HG03342 (cell line): Measurements from ENCODE around the gene VIPR2.

Experiments
- ATAC-seq: cut with Tn5 transposase; IDR thresholded peaks from one replicate; pipeline ENCODE4 v1.9.1; 2021; ENCODE audit warnings: mild to moderate bottlenecking, moderate library complexity; ENCODE audit not compliant: unreplicated experiment

The VIPR2 gene

DNA sequence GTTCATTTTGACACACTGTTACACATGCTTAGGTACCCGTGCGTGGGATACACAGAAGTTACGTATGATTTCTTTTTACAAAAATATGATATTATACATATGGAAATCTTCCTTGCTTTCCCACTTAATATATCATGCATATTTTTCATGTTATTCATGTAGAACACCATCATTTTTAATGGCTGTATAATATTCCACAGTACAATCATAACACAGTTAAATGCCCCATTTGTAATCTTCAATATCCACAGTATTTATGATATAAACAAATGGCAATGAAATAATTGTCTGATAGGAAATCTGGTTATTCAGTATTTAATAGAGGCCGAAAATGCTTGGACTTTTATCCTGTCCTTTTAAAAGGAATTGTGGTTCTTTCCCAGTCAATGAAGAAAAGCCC lies 23.2 kb downstream of the VIPR2 start:
- no peak for ATAC-seq

DNA sequence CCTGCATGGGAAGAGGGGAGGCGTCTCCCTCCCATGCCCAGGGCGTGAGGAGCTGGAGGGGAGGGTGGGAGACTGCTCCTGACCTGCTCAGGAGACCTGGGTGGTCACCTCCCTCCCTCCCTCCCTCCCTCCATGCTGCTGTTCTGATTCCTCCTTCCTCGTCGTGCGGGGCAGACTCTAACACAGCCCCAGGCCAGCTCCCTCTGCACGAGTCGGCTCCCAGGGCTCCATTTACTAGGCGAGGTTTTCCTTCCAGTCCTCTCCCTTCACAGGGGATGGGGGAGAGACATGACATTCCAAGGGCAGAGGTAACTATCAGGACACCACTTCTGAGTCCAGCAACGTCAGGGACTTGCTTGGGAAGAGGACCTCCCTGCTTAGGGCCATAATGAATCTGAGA lies 23.6 kb downstream of the VIPR2 start:
- ATAC-seq = no peak

DNA sequence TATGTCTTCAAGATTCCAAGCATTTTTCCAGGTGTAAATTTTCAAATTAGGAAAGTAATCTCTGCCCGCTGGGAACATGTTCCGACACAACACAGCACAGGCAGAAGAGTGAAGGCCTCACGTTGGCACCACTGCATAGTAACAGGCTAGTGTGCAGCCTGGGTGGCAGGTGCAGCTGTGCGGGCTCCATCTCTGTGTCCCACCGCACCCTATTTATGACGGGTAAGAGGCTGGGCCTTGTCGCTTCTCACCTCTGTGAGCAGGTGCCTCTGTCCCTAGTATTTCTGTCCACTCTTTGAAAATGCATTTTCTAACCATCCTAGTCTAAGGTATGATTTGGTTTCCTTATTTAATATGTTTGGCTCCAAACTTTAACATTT lies 24.1 kb downstream of the VIPR2 start:
- ATAC-seq = no peak

DNA sequence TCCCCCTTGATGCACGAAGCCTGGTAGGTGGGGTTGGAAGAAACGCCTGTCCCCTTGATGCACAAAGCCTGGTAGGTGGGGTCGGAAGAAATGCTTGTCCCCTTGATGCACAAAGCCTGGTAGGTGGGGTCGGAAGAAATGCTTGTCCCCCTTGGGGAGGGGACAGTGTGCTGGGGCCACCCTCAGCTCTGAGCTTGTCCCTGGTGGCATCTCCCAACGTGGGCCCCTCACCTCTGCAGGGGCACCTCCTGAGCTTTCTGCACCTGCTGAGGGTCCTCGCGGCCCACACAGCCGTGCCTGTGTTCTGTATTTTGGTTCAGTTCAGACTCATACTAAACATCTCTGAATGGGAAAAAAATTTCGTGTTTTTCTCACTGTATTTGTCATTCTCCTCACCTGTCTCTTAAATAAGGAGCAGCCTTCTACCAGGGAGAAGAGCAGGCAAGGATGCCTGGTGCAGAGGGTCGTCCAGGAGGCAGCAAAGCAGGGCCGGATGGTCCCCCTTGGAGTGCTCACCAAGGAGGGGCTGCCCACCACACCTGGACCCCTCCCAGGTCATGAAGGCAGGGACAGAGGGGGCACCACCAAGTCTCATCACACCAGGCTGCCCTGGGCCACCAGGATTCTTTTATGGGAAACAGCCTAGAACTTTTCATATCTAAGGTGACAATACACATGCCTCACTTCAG lies 24.7 kb downstream of the VIPR2 start:
- ATAC-seq = no peak

DNA sequence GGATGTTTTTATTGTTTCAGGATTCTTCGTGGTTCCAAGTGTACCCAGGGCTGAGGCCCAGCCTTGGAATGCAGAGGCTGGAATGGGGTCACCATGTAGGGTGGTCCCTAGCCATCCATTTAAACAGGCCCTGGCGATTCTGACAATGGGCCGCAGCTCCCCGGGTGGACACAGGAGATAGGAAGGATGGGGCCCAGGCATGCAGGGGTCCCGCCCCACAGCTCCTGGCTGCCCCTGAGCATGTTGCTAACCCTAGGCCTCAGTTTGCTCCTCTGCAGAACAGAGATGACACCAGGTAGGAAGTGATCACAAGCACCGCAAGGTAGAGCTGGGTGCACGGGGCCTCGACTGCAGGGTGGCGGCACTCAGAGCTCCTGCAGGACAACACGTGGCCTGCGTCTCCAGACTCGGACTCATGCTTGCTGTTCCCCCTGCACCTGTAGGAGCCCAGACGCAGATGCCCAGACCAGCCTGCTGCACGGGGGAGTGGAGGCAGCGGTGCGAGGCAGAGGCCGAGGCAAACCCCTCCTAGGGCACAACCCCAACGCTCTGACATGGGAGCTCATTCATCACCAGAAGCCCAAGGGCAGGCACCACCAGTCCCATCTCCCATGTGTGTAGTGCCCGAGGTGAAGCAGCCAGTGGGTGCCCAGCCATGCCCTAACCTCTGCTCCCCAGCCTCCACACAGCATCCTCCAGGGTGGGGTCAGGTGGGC lies 25.5 kb downstream of the VIPR2 start:
- ATAC-seq = no peak

DNA sequence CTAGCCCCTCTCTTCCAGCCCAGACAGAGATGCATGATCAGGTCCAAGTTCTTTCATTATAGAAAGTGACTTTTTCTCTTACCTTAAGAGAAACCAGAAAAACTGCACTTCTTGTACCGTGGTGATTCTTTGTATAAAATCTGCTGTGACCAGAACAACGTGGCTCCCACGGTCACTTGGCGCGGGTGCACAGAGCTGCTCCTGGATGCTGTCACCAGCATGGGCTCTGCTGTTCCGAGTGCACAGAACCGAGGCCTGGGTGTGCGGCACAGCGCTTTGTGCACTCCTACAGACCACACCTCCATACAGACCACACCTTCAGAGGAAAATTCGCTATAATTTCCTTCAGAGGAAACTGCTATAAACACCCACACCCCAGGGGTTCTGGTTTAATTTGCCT lies 26.0 kb downstream of the VIPR2 start:
- no peak for ATAC-seq

DNA sequence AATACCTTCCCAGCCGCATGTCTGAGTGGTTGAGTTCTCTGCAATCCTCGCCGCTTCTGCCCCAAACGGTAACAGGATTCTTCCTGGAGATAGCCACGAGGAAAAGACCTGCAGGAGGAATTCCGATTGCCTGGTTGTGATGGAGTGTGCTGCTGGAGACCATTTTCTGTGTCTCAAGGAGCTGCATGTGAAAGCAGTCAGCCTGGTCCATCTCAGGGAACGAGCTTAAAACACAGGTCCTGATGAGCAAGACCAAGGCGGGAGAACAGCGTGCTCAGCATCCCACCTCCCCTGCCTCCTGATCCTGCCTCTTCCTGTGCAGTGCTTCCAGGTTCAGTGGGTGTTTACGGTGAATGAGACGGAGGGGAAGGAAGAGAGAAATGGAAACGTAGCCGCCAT lies 26.5 kb downstream of the VIPR2 start:
- no peak for ATAC-seq

DNA sequence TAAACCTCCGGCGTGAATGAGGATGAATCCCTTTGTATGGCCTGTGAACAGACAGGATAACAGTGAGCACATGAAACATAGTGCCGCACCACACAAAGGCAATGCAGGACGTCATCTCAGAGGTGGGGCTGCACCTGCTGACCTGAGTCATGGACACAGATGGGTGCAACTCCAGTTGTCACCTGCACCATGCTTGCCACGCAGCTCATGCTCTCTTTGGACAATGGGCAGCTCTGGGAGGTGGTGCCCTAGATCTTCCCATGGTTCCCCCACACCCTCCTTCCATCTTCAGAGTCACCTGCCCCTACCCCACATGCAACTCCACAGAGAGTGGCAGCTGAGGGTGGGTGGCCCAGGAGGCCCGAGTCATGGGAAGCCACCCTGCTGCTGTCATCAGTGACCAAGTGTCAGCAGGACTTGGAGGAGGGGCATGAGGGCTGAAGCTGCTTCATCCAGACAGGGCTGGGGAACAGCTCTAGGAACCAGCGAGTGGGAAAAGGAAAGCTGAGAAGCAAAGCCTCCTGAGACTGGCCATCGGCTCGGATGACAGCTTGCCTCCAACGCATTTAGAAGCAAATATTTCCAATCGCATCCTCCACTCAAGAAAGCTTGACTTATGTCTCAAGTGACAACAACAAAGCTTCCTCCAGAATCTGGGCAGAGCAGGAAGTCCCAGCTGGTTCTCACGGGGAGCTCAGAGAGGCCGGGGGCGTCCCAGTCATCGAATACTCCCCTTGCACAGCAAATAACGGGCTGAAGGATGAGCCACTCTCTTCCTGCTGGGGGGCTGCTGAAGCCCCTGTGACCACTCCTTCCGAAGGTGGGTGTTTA lies 27.1 kb downstream of the VIPR2 start:
- no peak for ATAC-seq

DNA sequence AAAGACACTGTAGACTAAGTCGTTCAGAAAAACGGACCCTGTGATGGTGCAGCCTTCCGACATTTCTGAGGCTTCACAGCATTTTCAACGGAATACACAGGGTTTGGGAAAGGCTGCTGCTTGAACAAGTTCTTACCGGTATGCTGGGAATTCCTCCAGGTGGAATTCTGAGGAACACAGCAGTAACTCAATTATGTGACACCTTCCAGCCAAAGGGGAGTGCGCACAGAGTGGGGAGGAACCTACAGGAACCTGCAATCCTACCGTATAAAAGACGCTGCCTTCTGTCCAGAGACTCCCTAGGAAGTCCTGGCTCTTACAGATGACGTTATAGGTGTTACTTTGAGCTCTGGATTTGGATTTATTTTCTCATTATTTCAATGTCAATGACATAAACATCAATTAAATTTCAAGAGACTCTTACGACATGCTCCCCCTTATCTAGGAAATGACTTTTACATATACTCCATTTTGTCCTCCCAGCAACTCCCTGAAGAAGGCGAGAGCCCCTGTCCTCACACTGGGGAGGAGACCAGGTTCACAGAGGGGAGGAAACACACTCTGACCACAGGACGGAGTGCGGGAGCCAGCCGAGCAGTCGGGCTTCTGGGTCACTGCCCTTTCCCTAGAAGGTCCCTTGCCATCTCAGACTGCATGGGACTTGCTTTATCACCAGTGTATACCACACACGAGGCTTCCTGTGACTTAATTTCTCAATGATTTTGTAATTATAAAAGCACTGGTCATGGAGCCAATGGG lies 27.9 kb downstream of the VIPR2 start:
- no peak for ATAC-seq

DNA sequence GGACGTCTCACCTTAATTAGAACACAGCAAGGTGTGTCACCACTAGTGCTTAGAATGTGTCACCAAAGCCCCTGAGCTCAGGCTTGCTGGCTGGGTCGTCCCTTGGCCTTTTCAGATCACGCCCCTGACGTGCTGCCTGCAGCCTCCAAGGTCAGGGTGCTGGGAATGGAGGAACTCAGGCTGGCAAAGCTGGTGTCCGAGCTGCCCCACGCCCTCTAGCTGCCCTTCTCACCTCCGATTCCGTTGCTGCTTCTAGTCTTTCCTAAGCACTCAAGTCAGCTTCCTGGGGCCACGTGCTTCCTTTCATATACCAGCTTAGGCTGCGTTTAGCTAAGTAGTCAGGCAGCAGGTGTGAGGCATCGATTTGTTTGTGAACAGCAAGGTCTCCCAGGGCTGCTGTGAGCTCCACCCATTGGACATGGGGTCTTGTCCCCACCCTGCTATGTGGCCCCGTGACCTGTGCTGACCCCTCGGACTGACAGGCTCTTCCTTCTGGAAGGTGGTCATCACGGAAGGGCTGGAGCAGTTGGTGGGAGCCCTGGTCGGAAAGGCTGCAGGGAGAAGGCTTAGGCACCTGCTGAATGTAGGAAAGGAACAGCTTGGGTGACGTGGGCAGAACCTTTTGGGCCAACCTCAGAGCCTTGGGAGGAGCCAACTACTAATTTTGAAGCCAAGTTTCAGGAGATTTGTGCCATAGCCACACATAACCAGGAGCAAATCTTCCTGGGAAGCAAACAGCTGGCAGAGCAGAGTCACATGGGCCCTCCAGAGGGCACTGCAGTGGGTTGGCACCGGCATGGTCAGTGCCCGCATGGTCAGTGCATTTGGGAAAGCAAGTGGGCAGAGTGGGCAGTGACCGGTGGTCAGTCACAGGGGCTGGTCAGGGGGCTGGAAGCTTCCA lies 28.8 kb downstream of the VIPR2 start:
- ATAC-seq = no peak

DNA sequence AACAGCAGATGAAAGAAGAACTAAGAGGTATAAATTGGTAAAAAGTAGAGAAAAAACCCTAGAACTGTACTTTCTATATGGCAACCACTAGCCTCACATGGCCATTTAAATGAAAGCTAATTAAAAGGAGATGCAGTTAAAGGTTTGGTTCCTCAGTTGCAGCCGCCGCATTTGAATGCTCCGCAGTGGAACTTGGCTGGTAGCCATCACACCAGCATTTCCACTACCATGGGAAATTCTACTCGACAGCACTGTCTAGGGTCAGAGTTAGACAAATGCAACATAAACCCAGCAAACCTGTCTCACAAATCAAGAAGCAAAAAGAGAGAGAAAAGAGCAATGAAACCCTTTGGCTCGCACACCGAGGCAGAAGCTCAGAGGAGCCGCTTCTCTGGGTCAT lies 29.7 kb downstream of the VIPR2 start:
- ATAC-seq = no peak

DNA sequence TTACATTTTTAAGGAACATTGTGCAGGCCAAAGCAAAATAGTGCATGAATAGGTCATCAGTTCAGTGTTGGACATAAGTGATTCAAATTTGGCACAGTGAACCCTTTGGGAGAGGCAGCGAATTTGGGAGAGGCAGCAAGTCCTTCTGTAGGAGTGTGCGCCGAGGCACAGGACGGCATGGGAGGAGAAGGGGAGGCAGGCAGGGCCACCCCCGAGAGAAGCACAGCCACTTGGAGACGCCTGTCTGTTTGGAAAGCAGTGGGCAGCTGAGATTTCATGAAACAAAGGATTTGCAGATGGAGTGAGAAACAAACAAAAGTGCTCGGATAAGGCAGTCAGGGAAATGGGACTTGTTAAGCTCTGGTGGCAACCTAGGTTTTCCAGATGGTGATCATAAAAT lies 30.6 kb downstream of the VIPR2 start:
- ATAC-seq = no peak

DNA sequence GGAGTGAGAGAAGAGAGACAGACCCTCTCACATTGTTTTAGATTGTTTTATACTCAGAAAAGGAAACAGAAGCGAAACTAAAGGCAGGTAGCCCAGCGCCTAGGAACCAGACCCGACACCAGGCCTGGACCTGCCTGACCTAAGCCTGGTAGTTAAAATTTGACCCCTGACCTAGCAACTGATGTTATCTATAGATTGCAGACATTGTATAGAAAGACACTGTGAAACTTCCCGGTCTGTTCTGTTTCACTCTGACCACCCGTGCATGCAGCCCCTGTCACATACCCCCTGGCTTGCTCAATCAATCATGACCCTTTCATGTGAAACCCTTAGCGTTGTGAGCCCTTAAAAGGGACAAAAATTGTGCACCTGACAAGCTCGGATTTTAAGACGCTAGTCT lies 31.6 kb downstream of the VIPR2 start:
- ATAC-seq = no peak

DNA sequence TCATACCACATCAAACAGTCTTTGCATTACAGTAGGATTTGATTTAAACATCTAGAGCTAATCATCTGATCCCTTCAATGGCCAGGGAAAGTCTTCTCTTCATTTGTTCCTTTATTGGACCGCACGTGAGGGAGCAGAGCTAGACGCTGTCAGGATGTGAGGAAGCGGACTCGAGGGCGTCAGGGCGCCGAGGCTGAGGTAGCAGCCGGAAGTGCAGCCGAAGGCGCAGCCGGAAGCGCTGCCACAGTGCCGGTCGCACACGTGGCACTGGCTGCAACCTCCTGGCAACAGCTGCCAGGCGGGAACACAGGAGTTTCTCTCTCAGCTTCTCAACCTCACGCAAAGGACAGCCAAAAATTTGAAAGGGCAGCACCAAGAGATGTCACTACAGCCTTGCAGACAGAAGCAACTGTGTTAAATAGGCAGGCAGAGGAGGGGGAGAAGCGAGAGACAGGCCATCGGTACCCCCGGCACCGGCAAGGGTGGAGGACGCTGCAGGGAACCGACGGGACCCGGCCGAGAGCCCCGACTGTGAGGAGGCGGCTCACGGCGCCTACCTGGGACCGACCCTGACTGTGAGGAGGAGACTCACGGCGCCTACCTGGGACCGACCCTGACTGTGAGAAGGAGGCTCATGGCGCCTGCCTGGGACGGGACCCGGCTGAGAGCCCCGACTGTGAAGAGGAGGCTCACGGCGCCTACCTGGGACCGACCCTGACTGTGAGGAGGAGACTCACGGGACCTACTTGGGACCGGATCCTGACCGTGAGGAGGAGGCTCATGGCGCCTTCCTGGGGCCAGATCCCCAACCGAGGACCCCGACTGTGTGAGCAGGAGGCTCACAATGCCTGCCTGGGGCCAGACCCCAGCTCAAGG lies 32.3 kb downstream of the VIPR2 start:
- ATAC-seq = no peak

DNA sequence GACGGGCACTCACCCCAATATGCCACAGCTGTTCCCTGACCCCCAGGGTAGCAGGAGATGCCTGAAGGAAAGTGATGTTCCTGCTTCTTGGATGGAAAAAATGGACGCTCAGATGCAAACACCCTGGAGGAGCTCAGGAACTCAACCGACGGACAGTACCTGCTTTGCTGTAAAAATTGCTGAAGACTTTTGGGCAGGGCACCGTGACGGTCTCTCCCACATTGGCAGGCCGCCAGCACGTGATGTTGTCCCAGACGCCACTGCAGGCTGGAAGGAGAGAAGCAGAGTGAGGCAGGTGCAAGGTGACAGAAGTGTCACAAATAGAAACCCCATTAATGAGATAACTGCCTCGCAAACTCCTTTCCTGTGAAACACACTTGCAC lies 35.0 kb downstream of the VIPR2 start:
- ATAC-seq = no peak

DNA sequence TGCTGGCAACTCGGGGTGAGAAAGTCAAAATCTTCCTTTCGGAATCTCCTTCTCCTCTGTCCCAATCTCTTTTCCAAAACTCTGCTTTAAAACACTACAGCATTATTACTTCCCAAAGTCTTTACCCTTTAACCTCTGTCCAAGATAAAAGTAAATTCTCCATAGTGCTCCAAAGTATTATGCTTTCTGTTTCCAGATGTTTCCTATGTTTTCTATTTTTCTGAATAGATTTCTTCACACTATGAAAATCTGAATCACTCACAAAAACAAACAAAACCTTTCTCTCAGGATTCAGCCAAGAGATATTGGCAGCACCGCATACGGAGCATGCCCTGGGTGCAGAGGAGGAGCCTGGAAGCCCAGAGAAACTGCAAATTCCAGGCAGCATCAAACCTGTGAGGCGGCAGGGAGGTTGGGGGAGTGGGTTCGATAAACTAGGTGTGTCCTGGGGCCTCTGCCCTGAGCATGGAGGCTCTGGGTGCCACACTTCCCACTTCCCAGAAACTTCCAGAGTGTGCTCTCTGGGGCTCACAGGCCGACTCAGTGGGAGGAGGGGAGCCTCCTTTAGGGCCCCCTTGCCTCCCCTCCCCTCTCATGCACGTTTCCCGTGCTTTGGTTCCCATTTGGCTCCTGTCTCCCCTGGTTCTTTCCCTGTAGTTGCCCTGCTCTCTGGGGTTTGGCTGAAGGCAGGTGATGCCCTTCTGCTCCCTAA lies 35.6 kb downstream of the VIPR2 start:
- ATAC-seq = no peak

DNA sequence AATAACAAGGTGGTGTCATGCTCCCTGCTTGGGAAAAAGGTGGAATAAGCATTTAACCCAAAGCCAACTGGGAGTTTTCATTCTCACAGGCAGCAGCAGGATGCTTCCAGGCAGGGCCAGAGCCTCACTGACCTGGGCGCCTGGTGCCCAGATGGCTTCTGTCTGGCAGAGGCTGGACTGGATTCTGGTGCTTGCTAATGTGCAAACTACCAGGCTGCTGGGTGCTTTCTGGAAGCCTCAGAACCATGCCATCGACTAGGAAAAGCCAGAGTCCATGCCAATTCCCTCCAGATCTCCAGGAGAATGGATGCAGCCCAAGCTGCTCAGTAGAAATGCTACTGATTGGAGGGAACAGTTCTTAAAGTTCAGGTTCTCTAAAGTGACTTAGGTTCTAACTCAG lies 36.2 kb downstream of the VIPR2 start:
- no peak for ATAC-seq

DNA sequence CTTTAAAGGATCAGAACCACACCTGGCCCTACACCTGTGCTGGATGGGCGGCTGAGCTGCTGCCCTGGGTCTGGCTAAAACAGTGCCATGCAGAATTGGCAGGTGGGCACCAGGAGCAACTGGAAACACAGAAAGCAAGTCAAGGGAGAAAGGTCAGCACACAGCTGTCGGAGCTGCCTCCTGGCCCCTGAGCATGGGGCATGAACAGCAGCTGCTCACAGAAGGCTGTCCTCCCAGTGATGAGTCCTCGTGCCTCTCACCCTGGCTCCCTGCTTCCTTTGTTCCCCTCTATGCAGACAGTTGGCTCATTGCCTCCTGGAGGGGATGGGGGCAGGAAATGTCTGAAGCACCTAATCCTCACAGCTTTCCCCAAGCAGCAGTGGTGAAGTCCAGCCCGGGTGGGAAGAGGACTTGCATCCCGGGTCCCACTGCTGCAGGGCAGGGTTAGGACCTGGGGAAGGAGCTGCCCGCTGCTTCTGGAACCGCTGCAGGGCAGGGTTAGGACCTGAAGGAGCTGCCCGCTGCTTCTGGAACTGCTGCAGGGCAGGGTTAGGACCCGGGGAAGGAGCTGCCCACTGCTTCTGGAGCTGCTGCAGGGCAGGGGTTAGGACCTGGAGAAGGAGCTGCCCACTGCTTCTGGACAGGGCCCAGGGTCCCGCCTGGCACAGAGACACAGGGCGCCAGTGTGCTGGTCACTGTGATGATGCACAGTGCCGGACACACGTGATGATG lies 37.3 kb downstream of the VIPR2 start:
- no peak for ATAC-seq
